CD4-positive, alpha-beta memory T cell (primary cell): ENCODE results near the gene PIP4K2A. TPM values are rescaled to one million over a fixed set of nuclear protein-coding genes. Genes with fewer than 3 reads are reported as not detected.
A peak's percentile ranks its signal among the peaks of the same experiment; 100 is the strongest.

ENCODE experiments used
- CTCF ChIA-PET: fragments of 350-600 bp; sonication (Branson Sonifier 250); formaldehyde crosslinking; loops from one replicate; lab custom pipeline; 2021; ENCODE audit warnings: inconsistent platforms; ENCODE audit not compliant: partially characterized antibody; lab: Charles Lee
- POLR2A ChIA-PET: fragments of 350-600 bp; sonication (Branson Sonifier 250); formaldehyde crosslinking; loops from one replicate; lab custom pipeline; 2021; ENCODE audit not compliant: partially characterized antibody; lab: Charles Lee
- DNase-seq, 5 donors: peaks; one replicate each; pipeline versions ENCODE4 v3.0.0 to v3.0.0-alpha.2; 2020 to 2022; ENCODE audit warnings: mixed read lengths in 1 of 5
- H3K27ac ChIP-seq: one replicate; pipeline ENCODE4 v1.7.0; 2013; ENCODE audit warnings: low read depth, low read length
- H3K27me3 ChIP-seq: 2 replicates; pipeline ENCODE4 v1.7.0; 2013; ENCODE audit warnings: mild to moderate bottlenecking, low read length, moderate library complexity; ENCODE audit not compliant: insufficient read depth
- H3K36me3 ChIP-seq: 2 replicates; pipeline ENCODE4 v1.7.0; 2013; ENCODE audit warnings: mild to moderate bottlenecking, low read length, moderate library complexity; ENCODE audit not compliant: insufficient read depth
- H3K4me1 ChIP-seq: 2 replicates; pipeline ENCODE4 v1.7.0; 2013; ENCODE audit warnings: mild to moderate bottlenecking, low read length, moderate library complexity; ENCODE audit not compliant: insufficient read depth
- H3K4me3 ChIP-seq, 2 donors: one replicate each; pipeline ENCODE4 v1.7.0; 2013; ENCODE audit warnings: low read length in 2 of 2, mild to moderate bottlenecking in 1 of 2
- H3K9me3 ChIP-seq, 2 donors: one replicate each; pipeline ENCODE4 v1.7.0; 2013; ENCODE audit warnings: low read length in 2 of 2, control low read depth in 1 of 2; ENCODE audit not compliant: control insufficient read depth in 1 of 2
- H3K27ac Mint-ChIP-seq, 7 donors: one replicate each; pipeline ENCODE4 v1.8.0; 2020 to 2021; ENCODE audit warnings: mixed read lengths in 7 of 7, mild to moderate bottlenecking in 6 of 7, inconsistent platforms in 3 of 7, moderate library complexity in 3 of 7
- H3K27me3 Mint-ChIP-seq, 2 donors: one replicate each; pipeline ENCODE4 v1.8.0; 2020 to 2021; ENCODE audit warnings: mixed read lengths in 2 of 2
- H3K36me3 Mint-ChIP-seq, 2 donors: one replicate each; pipeline ENCODE4 v1.8.0; 2020 to 2021; ENCODE audit warnings: mixed read lengths in 2 of 2, inconsistent platforms in 1 of 2, mild to moderate bottlenecking in 1 of 2
- H3K4me1 Mint-ChIP-seq, 4 donors: one replicate each; pipeline ENCODE4 v1.8.0; 2020 to 2021; ENCODE audit warnings: mixed read lengths in 4 of 4, mild to moderate bottlenecking in 1 of 4
- H3K4me3 Mint-ChIP-seq, 8 donors: one replicate each; pipeline ENCODE4 v1.8.0; 2020 to 2021; ENCODE audit warnings: mixed read lengths in 8 of 8, mild to moderate bottlenecking in 7 of 8, moderate library complexity in 6 of 8, inconsistent platforms in 3 of 8
- H3K9me3 Mint-ChIP-seq, 8 donors: one replicate each; pipeline ENCODE4 v1.8.0; 2020 to 2021; ENCODE audit warnings: mixed read lengths in 8 of 8, mild to moderate bottlenecking in 5 of 8, inconsistent platforms in 3 of 8, moderate library complexity in 1 of 8
- intact Hi-C: fragments of 100-400 bp; cut with micrococcal nuclease; formaldehyde crosslinking; loops from one replicate; pipeline ENCODE4 v1.15.1; 2023
- polyA plus RNA-seq, 2 donors: library from polyadenylated mRNA; unstranded; fragments of 300-500 nt; fragmentation: Illumina TruSeq; gene quantifications; one replicate each; pipeline ENCODE4 v1.2.3, GENCODE V29; 2021
- total RNA-seq, 2 experiments: library from RNA; stranded (reverse); gene quantifications; one replicate each; pipeline ENCODE4 v1.2.3, GENCODE V29; 2021

PIP4K2A gene
- total and polyA plus RNA-seq, 4 experiments from 2014 or later, result 33.4 to 179 (median 129) TPM

- Mint-ChIP-seq H3K9me3 (no peaks in the 10 kb centered on the region), H3K4me1 (peaks cover 42 to 84% (median 57%) of the 10 kb centered on the region in 4 donors), H3K27ac (peak overlapping the region in 4 of 7 donors; percentile 41 to 76 (median 50)), H3K36me3 (peaks cover 72 to 91% of the 10 kb centered on the region in 2 donors), H3K4me3 (no peak overlapping the region), H3K27me3 (no peaks in the 10 kb centered on the region)
- DNase-seq, result no peak
- intact Hi-C loops, result no loop called here
- H3K27ac ChIP-seq, result no peak overlapping the region
- no peaks in the 10 kb centered on the region for H3K27me3 ChIP-seq
- no peak overlapping the region for H3K4me3 ChIP-seq
- CTCF ChIA-PET, result interaction anchor here (1.0 kb wide), 1 partner anchor 575 kb away, joined by 3 read pairs; no protein-coding TSS in a partner anchor
- H3K4me1 ChIP-seq, result peaks cover 34% of the 10 kb centered on the region
- H3K9me3 ChIP-seq, result no peaks in the 10 kb centered on the region
- H3K36me3 ChIP-seq, result peaks cover 52% of the 10 kb centered on the region
- POLR2A ChIA-PET, result no interaction called here
Observed at GRCh38 chr10:22568928-22569327, 145.4 kb downstream of the PIP4K2A start.

GRCh38 chr10:22564060-22564459 is 150.3 kb downstream of the PIP4K2A start:
- H3K27ac ChIP-seq, result no peak overlapping the region
- Mint-ChIP-seq H3K36me3 (peaks cover 71 to 84% of the 10 kb centered on the region in 2 donors), H3K9me3 (peaks cover 0 to 1% (median 0%) of the 10 kb centered on the region in 8 donors), H3K27me3 (no peaks in the 10 kb centered on the region), H3K27ac (peak overlapping the region; percentile 4 to 88 (median 72)), H3K4me1 (peaks cover 23 to 59% (median 36%) of the 10 kb centered on the region in 4 donors), H3K4me3 (peak overlapping the region in 1 of 8 donors; percentile 30)
- DNase-seq, result no peak
- CTCF ChIA-PET, result no interaction called here
- no peaks in the 10 kb centered on the region for H3K9me3 ChIP-seq
- intact Hi-C loops, result no loop called here
- no peaks in the 10 kb centered on the region for H3K27me3 ChIP-seq
- H3K4me3 ChIP-seq, result no peak overlapping the region
- H3K36me3 ChIP-seq, result peaks cover 66% of the 10 kb centered on the region
- POLR2A ChIA-PET, result no interaction called here
- peaks cover 7% of the 10 kb centered on the region for H3K4me1 ChIP-seq

GRCh38 chr10:22561909-22562308 is 152.5 kb downstream of the PIP4K2A start:
- Mint-ChIP-seq H3K27me3 (no peaks in the 10 kb centered on the region), H3K36me3 (peaks cover 61 to 82% of the 10 kb centered on the region in 2 donors), H3K9me3 (peaks cover 0 to 1% (median 0%) of the 10 kb centered on the region in 8 donors), H3K4me3 (no peak overlapping the region), H3K27ac (peak overlapping the region in 2 of 7 donors; percentile 57 to 66), H3K4me1 (peaks cover 21 to 45% (median 26%) of the 10 kb centered on the region in 4 donors)
- ChIA-PET POLR2A (no interaction called here), CTCF (interaction anchor here (0.9 to 1.7 kb wide), 3 partner anchors 11 to 30 kb away, joined by 3 to 6 read pairs (median 5); no protein-coding TSS in a partner anchor)
- no peak for DNase-seq
- Histone ChIP-seq H3K4me1 (peaks cover 7% of the 10 kb centered on the region), H3K9me3 (no peaks in the 10 kb centered on the region), H3K36me3 (peaks cover 51% of the 10 kb centered on the region), H3K27ac (no peak overlapping the region), H3K4me3 (no peak overlapping the region), H3K27me3 (no peaks in the 10 kb centered on the region)
- intact Hi-C loops, result no loop called here

DNA sequence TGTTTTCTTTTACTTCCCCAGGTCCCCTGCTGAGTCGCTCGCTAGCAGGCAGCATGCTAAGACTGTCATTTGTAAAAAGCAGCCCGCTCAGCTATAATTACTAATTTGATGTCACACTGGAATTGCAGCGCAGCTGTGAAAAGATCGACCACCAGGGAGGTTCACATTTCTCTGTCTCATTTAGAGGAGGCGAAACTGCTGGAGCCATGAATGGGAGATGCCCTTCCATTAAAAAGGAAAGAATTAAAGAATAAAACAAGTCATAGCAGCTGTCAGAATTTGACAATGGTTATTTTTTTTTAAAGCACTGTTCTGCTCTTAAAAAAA is 153.5 kb downstream of the PIP4K2A start:
- peaks cover 51 to 78% of the 10 kb centered on the region in 2 donors for H3K36me3 Mint-ChIP-seq
- Histone ChIP-seq H3K9me3 (no peaks in the 10 kb centered on the region), H3K4me1 (peaks cover 7% of the 10 kb centered on the region), H3K4me3 (no peak overlapping the region), H3K27ac (no peak overlapping the region), H3K36me3 (peaks cover 46% of the 10 kb centered on the region), H3K27me3 (no peaks in the 10 kb centered on the region)
- no peak for DNase-seq
- no peaks in the 10 kb centered on the region for H3K27me3 Mint-ChIP-seq
- no peak overlapping the region for H3K4me3 Mint-ChIP-seq
- intact Hi-C loops, result no loop called here
- peak overlapping the region in 1 of 7 donors; percentile 42 for H3K27ac Mint-ChIP-seq
- CTCF ChIA-PET, result interaction anchor here (0.7 to 1.7 kb wide), 5 partner anchors 10 to 428 kb away, joined by 3 to 6 read pairs (median 3); no protein-coding TSS in a partner anchor
- peaks cover 15 to 34% (median 18%) of the 10 kb centered on the region in 4 donors for H3K4me1 Mint-ChIP-seq
- POLR2A ChIA-PET, result interaction anchor here (0.6 kb wide), 1 partner anchor 443 kb away, joined by 3 read pairs; no protein-coding TSS in a partner anchor
- peaks cover 0 to 1% (median 0%) of the 10 kb centered on the region in 8 donors for H3K9me3 Mint-ChIP-seq

GRCh38 chr10:22560096-22560912 is 154.1 kb downstream of the PIP4K2A start:
- H3K9me3 Mint-ChIP-seq, result peaks cover 0 to 1% (median 0%) of the 10 kb centered on the region in 8 donors
- H3K27ac Mint-ChIP-seq, result peak overlapping the region in 2 of 7 donors; percentile 41 to 53
- H3K4me3 Mint-ChIP-seq, result no peak overlapping the region
- no peaks in the 10 kb centered on the region for H3K27me3 Mint-ChIP-seq
- peaks cover 15 to 32% (median 17%) of the 10 kb centered on the region in 4 donors for H3K4me1 Mint-ChIP-seq
- intact Hi-C loops, result no loop called here
- H3K27me3 ChIP-seq, result no peaks in the 10 kb centered on the region
- peaks cover 46% of the 10 kb centered on the region for H3K36me3 ChIP-seq
- ChIA-PET CTCF (interaction anchor here (0.5 to 1.7 kb wide), 7 partner anchors 9 to 566 kb away, joined by 3 to 6 read pairs (median 3); no protein-coding TSS in a partner anchor), POLR2A (no interaction called here)
- no peak for DNase-seq
- H3K4me1 ChIP-seq, result peaks cover 7% of the 10 kb centered on the region
- H3K36me3 Mint-ChIP-seq, result peaks cover 48 to 80% of the 10 kb centered on the region in 2 donors
- H3K9me3 ChIP-seq, result no peaks in the 10 kb centered on the region
- H3K27ac ChIP-seq, result no peak overlapping the region
- no peak overlapping the region for H3K4me3 ChIP-seq

DNA sequence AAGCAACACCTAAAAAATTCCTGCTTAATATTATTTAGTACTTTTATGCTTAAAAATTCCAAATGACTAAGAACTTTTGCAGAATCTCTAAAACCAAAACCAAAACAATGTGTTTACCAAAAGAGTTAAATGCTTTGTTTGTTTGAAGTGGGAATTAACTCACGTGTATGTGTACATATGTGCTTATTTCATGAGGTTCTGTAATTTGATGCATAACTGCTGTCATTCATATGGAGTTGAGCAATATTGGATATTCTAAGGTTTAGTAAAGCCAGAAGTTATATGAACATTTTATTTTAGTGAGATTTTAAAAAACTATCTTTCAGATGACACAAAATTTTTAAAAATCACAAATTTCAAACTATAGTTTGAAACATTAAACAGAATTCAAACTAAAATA is 157.1 kb downstream of the PIP4K2A start:
- CTCF ChIA-PET, result interaction anchor here (2.0 kb wide), 1 partner anchor 17 kb away, joined by 7 read pairs; no protein-coding TSS in a partner anchor
- Histone ChIP-seq H3K27me3 (no peaks in the 10 kb centered on the region), H3K9me3 (no peaks in the 10 kb centered on the region), H3K4me3 (no peak overlapping the region), H3K27ac (no peak overlapping the region), H3K36me3 (peaks cover 29% of the 10 kb centered on the region), H3K4me1 (no peaks in the 10 kb centered on the region)
- Mint-ChIP-seq H3K27ac (peak overlapping the region in 2 of 7 donors; percentile 22 to 46), H3K9me3 (peaks cover 0 to 1% (median 0%) of the 10 kb centered on the region in 8 donors), H3K4me1 (peaks cover 0 to 17% (median 3%) of the 10 kb centered on the region in 4 donors), H3K4me3 (no peak overlapping the region), H3K27me3 (no peaks in the 10 kb centered on the region), H3K36me3 (peaks cover 32 to 75% of the 10 kb centered on the region in 2 donors)
- intact Hi-C loops, result loop anchor here (10.0 kb wide), 1 partner anchor 303 kb away; no protein-coding TSS in a partner anchor
- no peak for DNase-seq
- POLR2A ChIA-PET, result no interaction called here

DNA sequence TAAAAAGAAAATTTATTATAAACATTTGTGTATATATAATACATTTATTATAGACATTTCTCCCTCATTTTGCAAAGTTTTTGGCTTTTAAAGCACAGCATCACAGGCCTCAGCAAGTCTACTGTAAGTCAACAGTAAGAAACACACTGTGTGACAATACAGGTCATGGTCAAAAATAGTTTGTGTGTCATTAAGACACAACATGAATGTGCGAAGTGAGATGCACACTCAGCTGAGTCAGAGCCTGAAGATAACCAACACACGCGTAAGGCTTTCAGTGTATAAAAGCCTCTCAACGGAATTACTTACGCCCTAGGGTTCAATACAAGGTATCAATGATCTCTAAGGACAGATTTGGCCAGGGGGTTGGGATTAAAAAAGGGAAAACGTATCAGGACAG is 157.6 kb downstream of the PIP4K2A start:
- H3K4me3 ChIP-seq, result no peak overlapping the region
- H3K9me3 ChIP-seq, result no peaks in the 10 kb centered on the region
- intact Hi-C loops, result loop anchor here (10.0 kb wide), 1 partner anchor 302 kb away; no protein-coding TSS in a partner anchor
- peaks cover 29% of the 10 kb centered on the region for H3K36me3 ChIP-seq
- no peak overlapping the region for H3K27ac ChIP-seq
- Mint-ChIP-seq H3K27ac (peak overlapping the region in 3 of 7 donors; percentile 30 to 46 (median 31)), H3K36me3 (peaks cover 33 to 78% of the 10 kb centered on the region in 2 donors), H3K27me3 (no peaks in the 10 kb centered on the region), H3K4me3 (no peak overlapping the region), H3K4me1 (peaks cover 3 to 21% (median 6%) of the 10 kb centered on the region in 4 donors), H3K9me3 (peaks cover 0 to 1% (median 0%) of the 10 kb centered on the region in 8 donors)
- H3K27me3 ChIP-seq, result no peaks in the 10 kb centered on the region
- H3K4me1 ChIP-seq, result no peaks in the 10 kb centered on the region
- ChIA-PET CTCF (interaction anchor here (1.6 kb wide), 1 partner anchor 432 kb away, joined by 5 read pairs; no protein-coding TSS in a partner anchor), POLR2A (interaction anchor here (0.8 kb wide), 1 partner anchor 10 kb away, joined by 3 read pairs; no protein-coding TSS in a partner anchor)
- DNase-seq, result no peak
